Measurements from ENCODE around the gene MAST4. TPM values are rescaled to one million over a fixed set of nuclear protein-coding genes. Genes with fewer than 3 reads are reported as not detected.

MAST4 gene
- total RNA-seq, 2 donors from 2014 or later, result 41.1 to 64.8 TPM

DNA sequence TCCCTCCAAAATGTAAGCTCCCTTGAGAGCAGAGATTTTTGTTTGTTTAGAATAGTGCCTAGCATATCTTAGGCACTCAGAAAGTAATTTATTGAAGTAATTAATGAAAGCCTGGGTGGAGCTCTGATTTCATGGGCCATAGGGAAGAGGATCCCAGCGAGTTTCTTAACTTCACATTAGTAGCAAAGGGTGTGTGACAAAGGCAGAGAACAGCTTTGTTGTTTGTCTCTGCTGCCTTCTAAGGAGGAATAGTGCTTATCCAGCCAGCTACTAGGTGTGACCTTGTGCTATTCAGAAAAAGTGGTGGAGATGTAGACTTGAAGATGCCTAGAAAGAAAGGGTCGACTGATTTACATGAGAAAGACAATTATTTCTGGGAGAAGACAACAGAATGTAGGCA, 451.4 kb downstream of the MAST4 start:
- intact Hi-C loops (cut with DNase I), result loop anchor here in 1 of 2 donors (10.0 kb wide), 1 partner anchor 47 kb away; no protein-coding TSS in a partner anchor
- ATAC-seq (no peak), DNase-seq (no peak)

DNA sequence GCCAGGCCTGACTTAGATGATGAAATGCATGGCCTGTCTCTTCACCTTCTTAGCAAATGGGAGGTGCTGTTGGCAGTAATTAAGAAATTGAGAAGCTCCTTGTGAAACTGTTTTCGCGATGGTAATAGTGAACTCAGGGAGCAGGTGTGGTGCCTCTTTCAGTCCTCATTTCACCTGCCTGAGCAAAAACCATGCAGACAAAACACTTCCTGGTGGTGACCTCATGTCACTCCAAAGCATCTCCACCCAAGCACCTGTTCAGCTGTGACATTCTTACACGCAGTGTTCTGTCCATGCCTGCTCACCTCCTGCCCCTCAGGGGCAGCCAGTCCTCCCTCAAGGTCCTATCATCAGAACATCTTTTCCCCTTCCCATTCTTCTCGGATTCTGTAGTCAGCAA, 453.9 kb downstream of the MAST4 start:
- intact Hi-C loops (cut with DNase I), result no loop called here
- DNase-seq (no peak), ATAC-seq (no peak)

DNA sequence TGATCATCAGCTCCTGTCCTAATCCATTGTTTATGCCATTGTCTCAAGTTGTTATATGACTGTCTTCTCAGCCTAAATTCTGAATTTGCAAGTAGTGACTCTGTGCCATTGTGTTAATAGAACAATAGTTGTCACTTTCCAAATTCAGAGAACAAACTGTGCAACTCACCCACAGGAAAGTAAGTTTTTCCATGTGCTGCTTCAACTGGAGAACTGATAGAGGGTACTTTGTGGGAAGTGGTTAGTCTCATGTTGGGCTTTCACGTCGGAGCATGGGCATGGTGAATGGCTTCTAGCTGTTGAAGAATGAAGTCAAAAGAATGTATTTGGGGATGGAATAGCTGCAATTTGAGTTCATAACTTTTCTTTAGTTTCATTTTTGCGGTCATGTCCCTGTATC, 454.4 kb downstream of the MAST4 start:
- DNase-seq (no peak), ATAC-seq (no peak)
- intact Hi-C loops (cut with DNase I), result no loop called here

DNA sequence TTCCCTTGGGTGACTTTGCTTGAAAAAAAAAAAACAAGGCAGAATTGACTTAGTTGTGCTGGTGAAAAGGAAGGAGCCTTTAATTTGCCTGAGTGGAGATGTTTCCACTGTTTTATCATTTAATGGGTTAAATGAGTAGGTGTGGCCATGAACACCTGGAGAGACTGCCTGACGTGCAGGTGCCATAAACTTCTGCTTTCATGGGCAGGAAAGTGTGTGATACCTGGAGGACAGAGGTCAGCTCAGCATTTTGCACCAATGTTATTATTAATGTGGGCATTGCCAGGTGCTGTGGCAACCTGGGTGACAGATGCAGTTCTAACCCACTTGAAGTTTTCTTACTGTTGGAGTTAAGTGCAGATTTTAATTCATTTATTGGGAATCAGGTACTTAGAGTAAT, 455.0 kb downstream of the MAST4 start:
- ATAC-seq, result no peak
- no peak for DNase-seq
- intact Hi-C loops (cut with DNase I), result no loop called here

DNA sequence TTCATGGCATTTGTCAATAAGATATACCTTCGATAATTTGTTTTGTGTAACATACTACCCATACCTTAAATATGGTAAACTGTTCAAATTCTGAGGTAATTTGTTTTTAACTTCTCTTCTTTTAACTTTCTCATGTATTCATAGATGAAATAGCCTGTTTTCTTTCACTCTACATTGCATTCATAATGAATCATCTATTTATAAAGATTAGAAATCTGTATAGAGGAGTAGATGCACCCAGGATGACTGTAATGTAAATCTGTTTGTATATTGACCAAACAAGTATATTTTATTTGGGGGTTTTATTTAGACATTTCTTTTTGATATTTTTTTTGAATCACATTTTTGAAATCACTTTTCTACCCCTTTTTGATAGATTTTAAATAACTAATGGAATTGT, 455.8 kb downstream of the MAST4 start:
- ATAC-seq (no peak), DNase-seq (no peak)
- intact Hi-C loops (cut with DNase I), result no loop called here

DNA sequence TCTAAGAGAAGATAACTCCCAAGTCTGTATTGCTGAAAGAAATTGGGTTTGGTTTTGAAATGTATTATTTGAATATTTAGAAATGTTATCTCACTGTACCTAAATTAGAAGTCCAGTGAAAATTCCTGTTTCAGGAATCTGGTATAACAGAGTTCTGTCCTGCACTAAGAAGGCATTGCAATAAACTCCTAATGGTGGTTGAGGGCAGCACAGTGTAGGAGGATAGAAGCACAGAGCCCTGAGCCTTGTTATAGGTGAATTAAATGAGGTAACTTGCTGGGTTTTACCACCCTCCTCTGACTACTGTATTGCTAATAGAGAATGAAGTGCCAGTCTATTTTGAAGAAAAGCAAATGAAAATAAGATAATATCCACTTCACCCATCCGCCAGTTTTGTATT, 457.0 kb downstream of the MAST4 start:
- no peak for DNase-seq
- no peak for ATAC-seq
- intact Hi-C loops (cut with DNase I), result no loop called here

GRCh38 chr5:67058998-67059743, 463.0 kb downstream of the MAST4 start:
- DNase-seq (peak; percentile 30), ATAC-seq (peak; percentile 57 to 63)
- intact Hi-C loops (cut with DNase I), result no loop called here

- DNase-seq (no peak), ATAC-seq (no peak)
- intact Hi-C loops (cut with DNase I), result no loop called here
Measured at GRCh38 chr5:67059744-67060490, 463.7 kb downstream of the MAST4 start.

DNA sequence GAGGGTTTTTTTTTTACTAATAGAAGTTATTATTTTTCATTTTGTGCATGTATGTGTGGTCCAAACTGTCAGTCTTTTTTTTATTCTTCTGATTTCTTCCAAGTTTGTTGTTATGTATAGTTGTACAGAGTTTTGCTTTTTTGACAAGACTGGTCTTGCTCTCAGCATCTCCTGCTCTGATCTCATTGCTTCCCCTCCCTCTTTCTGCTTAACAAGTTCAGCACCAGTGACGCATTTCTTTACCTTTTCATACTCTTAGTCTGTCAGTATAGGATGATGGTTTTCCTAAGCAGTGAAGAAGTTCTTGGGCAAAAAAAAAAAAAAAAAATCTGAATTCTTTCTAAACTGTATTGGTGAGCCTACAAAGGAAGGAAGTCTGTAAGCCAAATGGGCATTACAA, 465.3 kb downstream of the MAST4 start:
- intact Hi-C loops (cut with DNase I), result no loop called here
- ATAC-seq (no peak), DNase-seq (no peak)

DNA sequence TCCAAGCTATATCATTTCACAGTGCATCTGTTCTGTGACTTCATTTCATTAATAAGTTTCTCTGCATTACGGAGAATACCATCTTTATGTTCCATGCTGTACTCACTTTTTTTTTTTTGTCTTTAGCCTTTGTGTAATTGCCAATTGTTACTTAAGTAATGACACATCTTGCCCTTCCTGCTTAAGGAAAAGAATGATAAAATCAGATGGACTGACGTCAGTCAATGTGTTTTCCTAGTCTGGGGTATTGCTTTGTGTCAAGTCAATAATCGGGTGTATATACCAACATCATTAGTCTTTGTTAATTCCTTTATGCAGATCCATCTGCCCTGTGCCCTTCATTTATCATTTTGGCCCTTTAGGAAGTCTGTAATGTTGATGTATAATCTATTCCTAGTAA, 466.9 kb downstream of the MAST4 start:
- intact Hi-C loops (cut with DNase I), result no loop called here
- no peak for DNase-seq
- ATAC-seq, result no peak

GRCh38 chr5:67063791-67064190, 467.6 kb downstream of the MAST4 start:
- no peak for ATAC-seq
- intact Hi-C loops (cut with DNase I), result no loop called here

DNA sequence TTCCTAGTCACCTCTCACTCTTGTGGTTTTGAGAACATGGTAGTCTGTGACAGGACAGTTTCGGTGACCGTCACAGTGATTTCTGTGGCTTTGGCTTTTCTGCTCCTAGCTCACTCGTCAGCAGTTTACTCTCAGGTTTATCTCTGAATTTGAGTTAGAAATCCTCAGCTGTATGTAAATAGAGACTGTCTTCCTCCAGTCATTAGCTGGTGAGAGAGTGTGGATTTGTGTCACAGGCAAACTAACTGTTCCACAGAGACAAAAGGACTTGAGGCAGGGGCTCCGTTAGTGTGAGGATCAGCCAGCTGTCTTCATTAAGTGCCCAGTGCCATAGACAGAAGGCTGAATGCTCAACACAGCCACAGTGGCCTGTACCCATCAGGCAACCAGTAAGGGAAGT, 469.0 kb downstream of the MAST4 start:
- intact Hi-C loops (cut with DNase I), result no loop called here
- ATAC-seq, result no peak
- DNase-seq, result no peak

More at GRCh38 chr5:67063791-67064190, 467.6 kb downstream of the MAST4 start:
- no peak for DNase-seq

DNA sequence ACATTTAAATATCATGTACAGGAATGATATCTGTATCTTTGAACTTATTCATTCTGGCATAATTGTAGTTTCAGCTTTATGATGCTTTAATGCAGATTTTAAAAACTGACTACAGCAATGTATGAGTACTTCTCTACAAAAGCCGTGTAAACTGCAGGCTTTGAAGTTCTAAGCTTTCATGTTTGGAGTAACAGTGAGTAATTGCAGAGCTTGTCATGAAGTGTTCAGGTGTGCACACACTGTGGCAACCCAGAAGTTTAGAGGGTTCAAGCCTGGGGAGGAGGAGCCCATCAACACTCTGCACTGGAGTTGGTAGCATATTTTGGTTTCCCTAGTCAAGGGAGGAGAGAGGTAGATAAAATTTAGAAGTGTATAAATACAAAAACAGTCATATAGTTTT, 469.5 kb downstream of the MAST4 start:
- intact Hi-C loops (cut with DNase I), result no loop called here
- DNase-seq, result no peak
- no peak for ATAC-seq

DNA sequence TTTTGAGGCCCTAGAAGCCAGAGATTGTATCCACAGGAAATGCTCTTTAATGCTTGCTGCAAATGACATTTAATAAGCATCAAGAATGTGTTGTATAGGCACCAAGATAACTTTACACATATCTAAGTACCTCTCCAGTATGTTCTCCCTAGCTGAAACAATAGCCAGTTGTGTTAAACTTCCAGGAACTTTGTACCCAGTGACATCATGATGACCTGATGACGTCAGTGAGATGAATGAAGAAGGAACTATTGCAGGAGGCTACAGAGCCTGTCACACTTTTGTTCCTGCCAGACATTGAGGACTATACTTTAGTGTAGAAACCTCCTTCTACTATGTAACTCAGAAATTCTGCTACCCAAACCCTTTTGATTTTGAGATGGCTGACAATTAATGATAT, 470.6 kb downstream of the MAST4 start:
- no peak for ATAC-seq
- intact Hi-C loops (cut with DNase I), result no loop called here
- DNase-seq, result no peak

DNA sequence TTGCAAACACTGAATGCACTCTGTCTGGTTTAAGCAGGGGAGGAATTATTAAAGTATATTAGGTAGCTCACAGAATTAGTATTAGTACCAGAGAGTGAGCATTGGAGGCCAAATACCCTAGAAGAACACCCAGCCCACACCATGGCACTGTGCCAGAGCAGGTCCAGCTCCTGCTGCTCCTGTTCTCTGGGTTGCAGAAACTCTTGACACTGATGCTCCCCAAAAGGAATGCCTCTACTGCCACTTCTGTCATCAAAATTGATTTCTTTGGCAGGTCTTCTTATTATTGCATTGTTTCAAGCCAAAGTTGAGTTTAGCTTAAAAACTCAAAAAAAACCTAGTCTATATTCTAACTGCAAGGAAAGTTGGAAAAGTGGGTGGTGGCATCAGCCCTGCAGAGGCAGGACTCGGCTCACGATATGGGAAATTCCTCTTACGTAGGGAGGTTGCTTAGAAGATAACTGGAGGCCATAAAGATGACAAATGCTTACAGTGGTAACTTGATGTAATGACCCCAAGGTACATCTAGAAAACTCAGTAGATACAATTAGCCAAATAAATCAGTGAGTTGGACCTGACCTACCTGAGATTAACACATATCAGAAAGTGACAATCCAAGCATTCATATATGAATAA, 477.0 kb downstream of the MAST4 start:
- intact Hi-C loops (cut with DNase I), result no loop called here
- no peak for DNase-seq
- no peak for ATAC-seq

- no peak for DNase-seq
- ATAC-seq, result no peak
- intact Hi-C loops (cut with DNase I), result no loop called here
Measured at GRCh38 chr5:67077296-67077695, 481.1 kb downstream of the MAST4 start.

- intact Hi-C loops (cut with DNase I), result no loop called here
- DNase-seq (no peak), ATAC-seq (no peak)
Measured at GRCh38 chr5:67081261-67081660, 485.1 kb downstream of the MAST4 start.

- intact Hi-C loops (cut with DNase I), result no loop called here
- ATAC-seq, result no peak
- DNase-seq, result no peak
Measured at GRCh38 chr5:67082941-67083340, 486.7 kb downstream of the MAST4 start.

- intact Hi-C loops (cut with DNase I), result no loop called here
- ATAC-seq (no peak), DNase-seq (no peak)
Measured at GRCh38 chr5:67085616-67086015, 489.4 kb downstream of the MAST4 start.

DNA sequence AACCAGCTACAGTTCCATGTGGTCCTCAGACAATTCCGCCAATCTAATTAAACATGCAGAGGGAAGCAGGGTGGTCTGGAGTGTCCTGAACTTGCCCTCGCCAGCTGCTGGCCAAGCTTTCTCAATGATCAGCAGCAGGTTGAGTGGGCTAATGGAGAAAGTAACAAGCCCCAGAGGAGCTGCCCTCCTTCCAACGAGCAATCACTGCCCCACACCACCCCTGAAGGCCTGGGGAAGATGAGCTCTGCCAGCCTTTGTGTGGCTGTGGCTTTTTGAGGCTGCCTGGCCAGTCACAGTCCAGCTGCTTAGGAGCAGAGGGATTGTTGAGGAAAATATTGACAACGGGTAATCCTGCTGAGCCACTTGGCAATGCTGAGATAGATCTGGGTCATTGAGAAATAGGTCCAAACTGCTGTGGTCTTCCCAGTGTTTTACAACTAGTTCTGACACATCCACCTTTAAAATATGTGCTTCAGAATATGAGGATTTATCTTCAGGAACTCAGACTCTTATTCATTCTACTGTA, 493.1 kb downstream of the MAST4 start:
- ATAC-seq, result peak; percentile 34 to 49
- intact Hi-C loops (cut with DNase I), result no loop called here
- DNase-seq, result no peak

Data from left cardiac atrium (tissue), 4 donors.